ENCODE data around the gene PHAX. TPM values are rescaled to one million over a fixed set of nuclear protein-coding genes. Genes with fewer than 3 reads are reported as not detected.

Gene PHAX
- polyA plus RNA-seq, 1 donor (not counting 4 experiments of a cell fraction or from before 2014, with no cell fraction given): 63.0 TPM

DNA sequence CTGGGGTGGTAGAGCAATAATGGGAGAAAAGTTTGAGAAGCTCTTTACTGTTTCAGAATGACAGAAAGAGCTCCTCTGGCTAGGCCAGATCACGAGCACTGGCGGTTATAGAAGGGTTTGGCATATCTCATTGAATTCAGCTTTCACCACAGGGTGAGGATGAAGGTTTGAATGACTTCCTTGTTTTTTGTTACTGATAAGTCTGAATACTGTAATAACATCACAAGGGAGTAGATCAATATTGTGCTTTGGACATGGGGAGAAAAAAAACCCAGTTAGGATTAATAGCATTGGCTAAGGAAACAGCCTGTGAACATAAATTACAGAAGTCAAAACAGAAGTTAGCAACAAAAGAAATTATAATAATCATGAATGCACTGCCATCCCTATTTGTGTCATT lies 9.4 kb downstream of the PHAX start:
- Histone ChIP-seq H2AFZ (ENCODE audit: control insufficient read depth, low read length) (no peak overlapping the region), H3K4me1 (ENCODE audit: control insufficient read depth, extremely low read depth, insufficient read depth, low read length) (no peaks in the 10 kb centered on the region), H3K9ac (ENCODE audit: control insufficient read depth, extremely low read depth, insufficient read depth, low read length) (no peak overlapping the region), H3K4me3 (ENCODE audit: control insufficient read depth in 2 of 3, extremely low read depth in 1 of 3, insufficient read depth in 2 of 3, low read depth in 1 of 3, low read length in 3 of 3) (no peak overlapping the region), H4K20me1 (ENCODE audit: control insufficient read depth, extremely low read depth, insufficient read depth, low read length) (no peaks in the 10 kb centered on the region), H3K9me3 (ENCODE audit: control insufficient read depth, low read depth, low read length) (no peaks in the 10 kb centered on the region), H3K27ac (ENCODE audit: control insufficient read depth, insufficient read depth, low read length) (no peak overlapping the region), H3K4me2 (ENCODE audit: control insufficient read depth, extremely low read depth, insufficient read depth, low read depth, low read length) (no peak overlapping the region), H3K79me2 (ENCODE audit: control insufficient read depth, insufficient read depth, low read length) (peaks cover 91% of the 10 kb centered on the region), H3K36me3 (ENCODE audit: control insufficient read depth in 2 of 2, extremely low read depth in 1 of 2, insufficient read depth in 2 of 2, low read length in 2 of 2) (peaks cover 6 to 14% of the 10 kb centered on the region in 2 experiments), H3K27me3 (ENCODE audit: control insufficient read depth, extremely low read depth, insufficient read depth, low read length) (no peaks in the 10 kb centered on the region), H3K9me1 (ENCODE audit: control insufficient read depth, extremely low read depth, insufficient read depth, low read length) (no peaks in the 10 kb centered on the region)
- TF ChIP-seq EZH2 (IDR thresholded peaks at IDR 0.05; ENCODE audit: low read length) (no peak), CTCF (optimal IDR thresholded peaks at IDR 0.05 in 1 of 3, IDR thresholded peaks at IDR 0.05 in 1 of 3, conservative IDR thresholded peaks at IDR 0.05 in 1 of 3; ENCODE audit: extremely low read depth in 1 of 3, insufficient read depth in 2 of 3, low read length in 3 of 3) (no peak)
- no peak for DNase-seq (ENCODE audit: low read depth, low spot score)
- dilution Hi-C loops (cut with MboI; ENCODE audit: extremely low pct_ligation_motif_present, low sequenced_read_pairs): no loop called here
- FAIRE-seq: no peak

DNA sequence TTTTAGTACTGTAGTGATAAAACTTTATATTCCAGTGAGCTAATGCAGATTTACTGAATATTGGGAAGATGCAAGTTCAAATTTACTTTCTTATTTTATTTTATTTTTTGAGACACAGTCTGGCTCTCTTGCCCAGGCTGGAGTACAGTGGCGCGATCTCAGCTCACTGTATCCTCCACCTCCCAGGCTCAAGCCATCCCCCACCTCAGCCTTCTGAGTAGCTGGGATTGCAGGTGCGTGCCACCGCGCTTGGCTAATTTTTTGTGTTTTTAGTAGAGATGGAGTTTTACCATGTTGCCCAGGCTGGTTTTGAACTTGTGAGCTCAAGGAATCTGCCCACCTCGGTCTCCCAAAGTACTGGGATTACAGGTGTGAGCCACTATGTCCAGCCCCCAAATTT lies 9.9 kb downstream of the PHAX start:
- H3K36me3 ChIP-seq (ENCODE audit: control insufficient read depth in 2 of 2, extremely low read depth in 1 of 2, insufficient read depth in 2 of 2, low read length in 2 of 2): peaks cover 9 to 14% of the 10 kb centered on the region in 2 experiments
- TF ChIP-seq EZH2 (IDR thresholded peaks at IDR 0.05; ENCODE audit: low read length) (no peak), CTCF (optimal IDR thresholded peaks at IDR 0.05 in 1 of 3, IDR thresholded peaks at IDR 0.05 in 1 of 3, conservative IDR thresholded peaks at IDR 0.05 in 1 of 3; ENCODE audit: extremely low read depth in 1 of 3, insufficient read depth in 2 of 3, low read length in 3 of 3) (no peak)
- H3K27me3 ChIP-seq (ENCODE audit: control insufficient read depth, extremely low read depth, insufficient read depth, low read length): no peaks in the 10 kb centered on the region
- FAIRE-seq (no peak), DNase-seq (ENCODE audit: low read depth, low spot score) (no peak)
- H4K20me1 ChIP-seq (ENCODE audit: control insufficient read depth, extremely low read depth, insufficient read depth, low read length): no peaks in the 10 kb centered on the region
- H3K4me3 ChIP-seq (ENCODE audit: control insufficient read depth in 2 of 3, extremely low read depth in 1 of 3, insufficient read depth in 2 of 3, low read depth in 1 of 3, low read length in 3 of 3): no peak overlapping the region
- dilution Hi-C loops (cut with MboI; ENCODE audit: extremely low pct_ligation_motif_present, low sequenced_read_pairs): no loop called here
- no peak overlapping the region for H3K9ac ChIP-seq (ENCODE audit: control insufficient read depth, extremely low read depth, insufficient read depth, low read length)
- H3K9me1 ChIP-seq (ENCODE audit: control insufficient read depth, extremely low read depth, insufficient read depth, low read length): no peaks in the 10 kb centered on the region
- H2AFZ ChIP-seq (ENCODE audit: control insufficient read depth, low read length): no peak overlapping the region
- no peaks in the 10 kb centered on the region for H3K9me3 ChIP-seq (ENCODE audit: control insufficient read depth, low read depth, low read length)
- H3K27ac ChIP-seq (ENCODE audit: control insufficient read depth, insufficient read depth, low read length): no peak overlapping the region
- H3K4me1 ChIP-seq (ENCODE audit: control insufficient read depth, extremely low read depth, insufficient read depth, low read length): no peaks in the 10 kb centered on the region
- peaks cover 91% of the 10 kb centered on the region for H3K79me2 ChIP-seq (ENCODE audit: control insufficient read depth, insufficient read depth, low read length)
- H3K4me2 ChIP-seq (ENCODE audit: control insufficient read depth, extremely low read depth, insufficient read depth, low read depth, low read length): no peak overlapping the region
